ENCODE measurements around the gene YTHDF1. TPM values are rescaled to one million over a fixed set of nuclear protein-coding genes. Genes with fewer than 3 reads are reported as not detected.

Gene YTHDF1
- total RNA-seq, 1 donor from 2014 or later: 23.1 TPM

- intact Hi-C loops (cut with DNase I): no loop called here
- DNase-seq (ENCODE audit: low spot score): no peak
These were observed 64.2 kb downstream of the YTHDF1 start for GRCh38 chr20:63151554-63152321.

GRCh38 chr20:63150911-63151531 is 64.9 kb downstream of the YTHDF1 start:
- intact Hi-C loops (cut with DNase I): no loop called here
- DNase-seq (ENCODE audit: low spot score): no peak

GRCh38 chr20:63150391-63150898 is 65.5 kb downstream of the YTHDF1 start:
- intact Hi-C loops (cut with DNase I): no loop called here
- DNase-seq (ENCODE audit: low spot score): no peak

GRCh38 chr20:63149531-63150192 is 66.3 kb downstream of the YTHDF1 start:
- no peak for DNase-seq (ENCODE audit: low spot score)
- intact Hi-C loops (cut with DNase I): no loop called here

- DNase-seq (ENCODE audit: low spot score): no peak
- intact Hi-C loops (cut with DNase I): no loop called here
These were observed 67.2 kb downstream of the YTHDF1 start for GRCh38 chr20:63148696-63149095.

- intact Hi-C loops (cut with DNase I): no loop called here
- no peak for DNase-seq (ENCODE audit: low spot score)
These were observed 68.4 kb downstream of the YTHDF1 start for GRCh38 chr20:63147532-63147931.

Small RNAs within 50 kb of the gene (microRNA-seq; reads per million reads assigned to microRNA genes)
- gene MIR124-3 (not detected), gene MIR3196 (not detected)

Other genes starting within 250 kb of the YTHDF1 start
- not detected for gene BHLHE23, start 209.2 kb downstream of the YTHDF1 start, total RNA-seq
- 1.1 TPM for gene BIRC7, start 19.8 kb upstream of the YTHDF1 start, total RNA-seq
- gene NKAIN4, start 38.3 kb upstream of the YTHDF1 start, total RNA-seq: not detected
- 49.5 TPM for gene ARFGAP1, start 56.7 kb upstream of the YTHDF1 start, total RNA-seq
- 0.22 TPM for gene COL20A1, start 77.1 kb upstream of the YTHDF1 start, total RNA-seq
- 0.16 TPM for gene CHRNA4, start 145.2 kb upstream of the YTHDF1 start, total RNA-seq

All from cardiac septum (tissue), 1 donor.